Measurements from ENCODE around the gene KCTD5.
"Not testable (repeated sequence)": the region's sequence is repeated elsewhere in the genome, so short reads cannot be mapped to it uniquely, and the experiment has no call there.

The KCTD5 gene, protein sequence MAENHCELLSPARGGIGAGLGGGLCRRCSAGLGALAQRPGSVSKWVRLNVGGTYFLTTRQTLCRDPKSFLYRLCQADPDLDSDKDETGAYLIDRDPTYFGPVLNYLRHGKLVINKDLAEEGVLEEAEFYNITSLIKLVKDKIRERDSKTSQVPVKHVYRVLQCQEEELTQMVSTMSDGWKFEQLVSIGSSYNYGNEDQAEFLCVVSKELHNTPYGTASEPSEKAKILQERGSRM

DNA sequence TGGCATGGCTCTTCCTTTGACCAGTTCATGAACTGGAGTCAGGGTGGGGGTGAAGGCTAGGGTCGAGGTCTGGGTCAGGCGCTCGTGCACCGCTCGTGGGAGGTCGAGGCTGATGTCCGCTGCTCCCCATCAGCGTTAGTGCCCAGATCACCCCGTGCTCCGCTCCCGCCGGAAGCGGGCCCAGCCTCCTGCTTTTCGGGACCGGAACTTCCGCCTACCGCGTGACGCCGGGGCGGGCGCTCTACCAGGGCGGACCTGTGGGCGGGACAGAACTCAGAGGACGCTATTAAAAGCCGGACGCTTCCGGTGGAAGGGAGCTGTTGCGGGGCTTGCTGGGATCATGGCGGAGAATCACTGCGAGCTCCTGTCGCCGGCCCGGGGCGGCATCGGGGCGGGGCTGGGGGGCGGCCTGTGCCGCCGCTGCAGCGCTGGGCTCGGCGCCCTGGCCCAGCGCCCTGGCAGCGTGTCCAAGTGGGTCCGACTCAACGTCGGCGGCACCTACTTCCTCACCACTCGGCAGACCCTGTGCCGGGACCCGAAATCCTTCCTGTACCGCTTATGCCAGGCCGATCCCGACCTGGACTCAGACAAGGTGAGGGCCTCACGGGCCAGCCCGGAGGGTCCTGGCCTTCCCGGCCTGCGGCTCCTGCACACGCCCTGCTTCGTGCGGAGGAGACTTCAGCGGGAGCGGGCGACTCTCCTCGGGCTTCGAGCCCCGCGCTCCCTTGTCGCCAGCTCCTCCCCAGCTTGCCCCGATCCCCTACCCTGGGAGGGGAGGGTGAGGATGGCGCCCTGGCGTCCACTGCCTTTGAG is at the start of gene KCTD5:
Gene KCTD5, plus strand, starts transcription at position 315 of the 813 bp plus-strand sequence. Its CDS starts 26 bp downstream, at position 341.
- peak; percentile 96 for DNase-seq (ENCODE audit: low spot score)

DNA sequence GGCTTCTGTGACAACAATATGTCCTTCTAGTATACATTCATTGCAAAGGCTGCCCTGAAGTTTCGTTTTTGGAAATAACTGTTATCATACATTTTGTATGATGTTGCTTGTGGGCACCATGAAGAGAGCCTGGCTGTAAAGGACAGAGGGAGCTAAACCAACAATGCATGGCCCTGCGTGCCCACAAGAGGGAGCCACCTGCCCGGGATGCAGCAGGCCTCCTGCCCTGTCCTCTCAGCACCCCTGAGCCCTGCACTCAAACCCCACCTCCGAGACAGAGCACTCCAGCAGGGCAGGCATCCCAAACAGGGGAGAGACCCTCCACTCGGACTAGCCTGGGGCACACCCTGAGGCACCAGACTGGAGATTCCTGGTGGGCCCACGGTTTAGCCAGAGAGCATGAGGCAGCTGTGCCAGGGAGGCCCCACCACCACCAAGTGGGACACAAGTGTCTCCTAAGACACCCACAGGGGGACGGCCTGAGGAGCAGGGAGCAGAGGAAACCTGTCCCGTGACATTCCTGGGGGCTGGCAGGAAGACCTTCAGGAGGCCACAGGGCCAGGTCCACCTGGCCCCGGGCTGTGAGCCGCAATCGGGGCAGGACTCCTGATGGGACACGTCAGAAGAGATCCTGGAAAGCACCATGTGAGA is 43.1 kb upstream of the KCTD5 start:
- not testable (repeated sequence) for DNase-seq (ENCODE audit: low spot score)

DNA sequence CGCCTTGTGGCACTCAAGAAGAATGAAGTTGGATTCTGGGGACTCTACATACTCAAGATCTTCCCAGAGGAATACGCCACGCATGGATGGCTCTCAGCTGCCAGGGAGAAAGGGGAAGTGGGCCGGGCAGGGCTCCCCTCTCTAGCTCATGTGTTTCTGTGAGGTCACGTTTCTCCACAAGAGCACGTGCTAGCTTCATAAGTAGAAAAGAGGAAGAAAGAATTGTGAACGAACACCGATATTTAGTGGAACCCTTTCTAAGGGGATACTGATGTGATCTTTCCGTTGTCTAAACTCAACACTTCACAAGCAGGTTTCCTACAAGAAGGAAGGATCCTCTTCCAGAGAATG is 42.6 kb upstream of the KCTD5 start:
- DNase-seq (ENCODE audit: low spot score) = not testable (repeated sequence)

DNA sequence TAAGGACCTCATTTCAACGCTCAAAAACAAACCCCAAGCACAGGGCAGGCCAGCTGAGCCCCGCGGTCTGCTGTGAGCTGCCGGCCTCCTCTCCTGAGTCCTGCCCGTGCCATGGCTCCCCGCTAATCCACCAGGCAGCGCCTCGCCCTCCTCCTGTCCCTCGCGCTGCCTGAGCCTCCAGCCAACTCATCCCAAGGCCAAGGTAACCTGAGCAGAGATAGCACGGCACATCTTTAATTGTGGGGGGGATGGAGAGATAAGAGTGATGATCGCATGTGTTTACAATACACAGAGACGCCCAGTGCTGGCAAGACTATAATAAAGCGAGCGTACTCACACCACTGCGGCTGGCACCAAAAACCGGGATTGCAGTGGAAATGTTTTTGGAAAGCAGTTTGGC is 39.8 kb upstream of the KCTD5 start:
- DNase-seq (ENCODE audit: low spot score) = not testable (repeated sequence)

DNA sequence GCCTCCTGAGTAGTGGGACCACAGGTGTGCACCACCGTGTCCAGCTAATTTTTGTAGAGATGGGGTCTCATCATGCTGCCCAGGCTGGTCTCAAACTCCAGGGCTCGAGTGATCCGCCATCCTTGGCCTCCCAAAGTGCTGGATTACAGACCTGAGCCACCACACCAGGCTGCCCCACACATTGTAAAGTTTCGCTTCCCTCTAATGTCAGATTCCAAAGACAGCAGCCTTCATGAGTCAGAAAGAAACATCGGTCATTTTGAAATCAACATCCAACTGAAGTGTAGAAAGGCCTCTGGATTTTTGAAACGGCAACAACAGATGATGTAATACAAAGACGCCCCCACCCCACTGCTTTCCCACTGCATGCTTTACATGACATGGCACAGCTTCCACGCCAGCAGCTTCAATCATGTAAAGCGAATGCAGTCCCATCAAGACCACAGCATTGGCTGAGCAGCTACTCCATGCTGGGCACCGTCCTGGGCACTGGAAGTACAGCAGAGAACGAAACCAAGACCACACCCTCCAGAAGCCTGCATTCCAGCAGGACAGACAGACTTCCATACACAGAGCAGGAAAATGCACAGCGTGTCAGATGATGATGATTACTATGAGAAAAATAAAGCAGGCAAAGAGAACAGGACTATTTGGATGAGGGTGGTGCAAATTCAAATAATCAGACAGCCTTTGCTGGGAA is 37.4 kb upstream of the KCTD5 start:
- not testable (repeated sequence) for DNase-seq (ENCODE audit: low spot score)

DNA sequence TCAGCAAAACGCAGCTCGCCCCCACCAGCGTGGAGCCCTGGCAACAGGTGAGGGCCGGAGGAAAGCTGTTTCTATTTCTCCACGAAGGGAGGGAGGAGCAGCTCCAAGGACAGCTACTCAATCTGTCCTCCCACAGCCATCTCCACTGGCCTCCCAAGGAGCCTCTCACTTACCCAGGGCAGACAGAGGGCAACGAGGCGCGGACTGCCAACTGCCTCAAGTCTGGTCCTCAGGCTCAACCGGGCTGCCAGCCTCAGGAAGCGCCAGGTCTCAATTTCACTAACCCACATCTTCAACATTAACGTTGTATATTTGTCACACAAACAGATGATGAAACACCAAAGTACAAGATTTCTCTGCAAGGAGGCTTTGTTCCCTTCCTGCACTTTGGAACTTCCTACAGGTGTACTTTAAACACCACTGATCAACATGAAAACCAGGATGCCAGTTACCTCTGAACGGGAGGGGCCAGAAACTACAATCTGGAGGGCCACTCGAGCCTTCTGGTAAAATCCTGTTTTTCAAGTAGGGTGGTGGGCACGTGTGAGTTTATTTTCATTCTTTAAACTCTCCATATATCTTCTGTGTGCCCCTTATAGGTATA is 31.0 kb upstream of the KCTD5 start:
- not testable (repeated sequence) for DNase-seq (ENCODE audit: low spot score)

DNA sequence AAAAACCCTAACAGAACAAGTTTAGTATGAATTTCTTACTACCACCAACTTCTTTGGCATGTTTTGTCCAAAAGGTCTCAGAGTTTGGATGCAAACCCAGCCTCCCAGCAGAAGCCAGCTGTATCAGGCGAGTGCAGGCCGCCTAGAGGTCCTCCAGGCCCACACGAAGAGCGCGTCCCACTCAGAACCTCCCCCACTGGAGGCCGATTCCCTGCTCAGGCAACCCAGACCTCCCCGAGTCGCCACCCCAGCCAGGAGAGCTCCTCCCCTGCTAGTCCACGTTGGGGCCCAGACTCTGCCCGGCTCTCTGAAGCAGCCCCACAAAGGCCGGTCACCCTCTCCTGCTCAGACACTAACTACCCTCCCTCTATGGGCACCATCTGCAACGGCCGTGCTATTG is 28.4 kb upstream of the KCTD5 start:
- DNase-seq (ENCODE audit: low spot score) = not testable (repeated sequence)

DNA sequence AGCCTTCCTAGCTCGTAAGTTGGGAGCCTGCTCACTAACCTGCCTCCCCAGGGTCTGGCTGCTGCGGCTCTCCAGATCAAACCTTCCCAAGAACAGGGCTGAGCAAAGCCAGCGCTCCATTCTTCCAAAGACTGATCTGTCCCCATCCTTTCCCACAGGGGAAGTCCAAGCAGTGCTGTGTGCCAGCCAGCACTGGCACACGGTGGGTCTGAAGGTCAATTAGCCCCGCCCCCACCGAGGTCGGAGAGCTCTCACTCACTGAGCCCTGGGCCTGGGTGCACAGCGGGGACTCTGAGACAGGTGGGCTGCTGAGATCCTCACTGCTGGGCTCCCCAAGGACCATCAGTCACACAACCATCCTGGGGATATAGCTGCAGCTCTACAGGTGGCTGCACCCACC is 27.4 kb upstream of the KCTD5 start:
- not testable (repeated sequence) for DNase-seq (ENCODE audit: low spot score)

DNA sequence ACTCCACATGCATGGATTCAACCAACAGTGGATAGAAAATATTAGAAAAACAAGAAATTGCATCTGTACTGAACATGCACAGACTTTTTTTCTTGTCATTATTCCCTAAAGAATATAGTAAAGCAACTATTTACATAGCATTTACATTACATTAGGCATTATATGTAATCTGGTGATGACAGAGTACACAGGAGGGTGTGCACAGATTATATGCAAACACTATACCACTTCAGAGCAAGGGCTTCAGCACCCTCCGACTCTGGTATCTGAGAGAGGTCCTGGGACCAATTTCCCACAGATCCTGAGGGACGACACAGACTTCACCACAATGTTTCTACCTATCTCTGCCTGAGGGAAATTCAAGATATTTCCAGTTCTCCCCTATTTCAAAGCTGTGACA is 25.3 kb upstream of the KCTD5 start:
- DNase-seq (ENCODE audit: low spot score) = no peak

DNA sequence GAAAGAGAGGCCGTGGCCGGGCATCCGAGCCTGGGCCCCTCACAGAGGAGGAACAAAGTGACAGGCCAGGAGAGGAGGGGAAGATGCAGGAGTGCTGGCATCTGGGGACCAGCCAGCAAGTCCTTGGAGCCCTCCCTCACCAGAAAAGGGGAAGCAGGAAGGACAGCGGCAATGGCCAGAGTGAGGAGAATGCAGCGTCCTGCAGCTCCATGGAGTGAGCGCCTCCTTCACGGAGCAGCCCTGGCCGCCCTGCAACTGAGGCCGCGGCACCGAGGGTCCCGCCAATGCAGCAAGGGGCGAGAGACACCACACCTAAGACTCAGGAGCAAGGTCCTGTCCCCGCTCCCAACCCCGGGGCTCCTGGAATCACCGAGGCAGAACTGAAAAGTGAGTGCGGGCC is 24.5 kb upstream of the KCTD5 start:
- DNase-seq (ENCODE audit: low spot score) = not testable (repeated sequence)

DNA sequence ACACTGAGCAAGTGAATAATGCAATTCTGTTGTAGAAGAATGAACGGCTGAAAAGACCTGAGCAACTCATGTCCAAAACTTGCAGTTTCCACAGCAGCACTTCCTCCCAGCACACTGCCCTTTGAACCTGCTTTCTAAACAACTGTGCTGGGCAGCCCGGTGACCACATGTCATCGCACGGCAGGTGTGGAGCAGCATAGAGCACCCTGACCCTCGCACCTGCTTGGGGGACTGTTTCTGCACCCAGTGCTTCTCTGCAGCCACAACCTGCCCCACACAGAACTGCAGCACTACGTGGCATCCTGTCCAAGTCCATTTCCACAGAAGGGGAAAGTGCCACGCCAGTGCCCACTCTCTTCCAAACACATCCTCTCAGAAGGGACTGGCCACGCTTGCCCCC is 22.8 kb upstream of the KCTD5 start:
- DNase-seq (ENCODE audit: low spot score) = not testable (repeated sequence)

DNA sequence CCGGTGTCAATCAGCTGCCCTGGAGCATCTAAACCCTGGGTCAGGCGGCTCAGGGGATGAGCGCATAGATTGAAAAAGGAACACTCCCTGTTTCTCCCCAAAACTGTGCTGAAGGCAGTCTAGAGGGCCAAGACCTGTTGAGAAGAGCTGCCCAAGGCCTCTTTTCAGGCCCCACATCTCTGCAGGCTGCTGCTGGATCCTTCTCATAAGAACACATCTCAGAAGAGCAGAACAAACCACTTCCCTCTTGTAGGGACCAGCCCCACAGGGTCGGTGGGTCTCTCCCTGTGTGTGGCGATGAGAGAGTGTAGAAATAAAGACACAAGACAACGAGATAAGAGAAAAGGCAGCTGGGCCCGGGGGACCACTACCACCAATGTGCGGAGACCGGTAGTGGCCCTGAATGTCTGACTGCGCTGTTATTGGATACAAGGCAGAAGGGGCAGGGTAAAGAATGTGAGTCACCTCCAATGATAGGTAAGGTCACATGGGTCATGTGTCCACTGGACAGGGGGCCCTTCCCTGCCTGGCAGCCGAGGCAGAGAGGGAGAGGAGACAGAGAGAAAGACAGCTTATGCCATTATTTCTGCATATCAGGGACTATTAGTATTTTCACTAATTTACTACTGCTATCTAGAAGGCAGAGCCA is 22.2 kb upstream of the KCTD5 start:
- DNase-seq (ENCODE audit: low spot score) = not testable (repeated sequence)

DNA sequence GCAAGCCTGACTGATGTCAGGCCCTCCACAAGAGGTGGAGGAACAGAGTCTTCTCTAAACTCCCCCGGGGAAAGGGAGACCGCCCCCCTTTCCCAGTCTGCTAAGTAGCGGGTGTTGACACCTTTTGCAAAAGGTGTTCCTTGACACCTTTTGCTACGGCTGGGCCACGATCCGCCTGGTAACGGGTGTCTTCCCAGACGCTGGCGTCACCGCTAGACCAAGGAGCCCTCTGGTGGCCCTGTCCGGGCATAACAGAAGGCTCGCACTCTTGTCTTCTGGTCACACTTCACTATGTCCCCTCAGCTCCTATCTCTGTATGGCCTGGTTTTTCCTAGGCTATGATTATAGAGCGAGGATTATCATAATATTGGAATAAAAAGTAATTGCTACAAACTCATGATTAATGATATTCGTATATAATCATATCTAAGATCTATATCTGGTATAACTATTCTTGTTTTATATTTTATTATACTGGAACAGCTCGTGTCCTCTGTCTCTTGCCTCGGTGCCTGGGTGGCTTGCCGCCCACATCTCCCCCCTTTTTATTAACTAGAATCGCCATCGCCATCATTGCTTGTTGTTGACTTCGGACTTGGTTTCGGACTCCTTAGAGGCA is 21.5 kb upstream of the KCTD5 start:
- not testable (repeated sequence) for DNase-seq (ENCODE audit: low spot score)

DNA sequence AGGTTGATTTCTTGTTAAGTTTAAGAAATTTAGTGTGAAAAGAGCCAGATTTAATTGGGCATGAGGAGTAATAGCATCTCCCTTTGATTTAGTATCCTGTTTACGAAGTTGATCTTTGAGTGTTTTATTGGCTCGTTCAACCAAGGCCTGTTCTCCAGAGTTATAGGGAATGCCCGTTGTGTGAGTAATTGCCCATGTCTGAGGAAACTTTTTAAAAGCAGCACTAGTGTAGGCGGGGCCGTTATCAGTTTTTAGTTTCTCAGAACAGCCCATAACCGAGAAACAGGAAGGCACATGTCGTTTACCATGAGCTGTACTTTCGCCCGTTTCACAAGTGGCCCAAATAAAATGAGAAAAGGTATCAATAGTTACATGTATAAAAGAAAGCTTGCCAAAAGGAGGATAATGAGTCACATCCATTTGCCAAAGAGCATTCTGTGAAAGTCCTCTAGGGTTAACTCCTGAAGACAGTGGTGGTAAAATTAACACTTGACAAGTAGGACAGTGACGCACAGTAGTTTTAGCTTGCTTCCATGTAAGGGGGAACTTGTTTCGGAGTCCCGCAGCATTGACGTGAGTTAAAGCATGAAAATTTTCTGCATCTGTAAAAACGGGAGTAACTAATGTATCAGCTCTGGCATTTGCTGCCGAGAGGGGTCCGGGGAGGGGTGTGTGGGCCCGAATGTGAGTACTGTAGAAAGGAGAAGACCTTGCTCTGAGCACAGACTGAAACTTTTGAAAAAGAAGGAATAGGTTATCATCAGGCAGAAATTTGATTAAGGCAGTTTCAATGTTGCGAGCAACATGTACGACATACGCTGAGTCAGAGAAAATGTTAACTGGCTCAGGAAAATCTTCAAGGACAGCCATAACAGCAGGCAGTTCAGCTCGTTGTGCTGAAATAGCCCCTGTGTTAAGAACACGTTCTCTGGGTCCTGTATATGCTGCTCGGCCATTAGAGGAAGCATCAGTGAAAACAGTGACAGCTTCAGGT is 18.5 kb upstream of the KCTD5 start:
- DNase-seq (ENCODE audit: low spot score) = no peak

DNA sequence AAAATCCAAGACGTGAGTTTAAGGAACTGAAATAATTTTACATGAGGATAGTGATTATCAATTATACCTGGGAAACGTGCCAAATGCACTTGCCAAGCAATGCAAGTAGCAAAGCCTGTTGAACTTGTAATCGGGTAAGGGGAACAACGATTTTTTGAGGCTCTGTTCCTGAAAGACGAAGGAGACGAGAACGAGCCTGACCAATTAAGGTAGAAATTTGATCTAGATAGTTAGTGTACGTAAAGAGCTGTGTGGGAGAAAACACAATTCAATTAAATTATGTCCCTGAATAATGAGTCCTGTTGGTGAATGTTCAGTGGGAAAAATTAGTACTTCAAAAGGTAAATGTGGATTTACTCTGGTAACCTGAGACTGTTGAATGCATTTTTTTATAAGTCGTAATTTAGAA is 17.7 kb upstream of the KCTD5 start:
- DNase-seq (ENCODE audit: low spot score) = no peak

DNA sequence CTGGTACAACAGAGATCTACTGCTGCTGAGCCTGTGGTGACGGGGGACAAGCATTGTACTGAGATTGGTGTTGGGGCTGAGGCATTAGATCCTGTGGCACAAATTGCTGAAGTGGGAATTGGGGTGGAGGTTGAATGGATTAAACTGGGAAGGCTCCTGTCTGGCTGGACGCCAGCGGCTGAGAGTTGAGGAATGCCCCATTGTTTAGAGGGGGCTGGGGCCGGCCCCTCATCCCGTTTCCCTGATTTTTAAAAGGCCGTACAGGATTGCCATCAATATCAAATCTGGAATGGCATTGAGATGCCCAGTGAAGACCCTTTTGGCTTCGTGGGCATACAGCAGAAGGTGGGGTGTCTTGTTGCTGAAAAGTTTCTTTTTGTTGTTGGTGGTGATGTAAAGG is 15.7 kb upstream of the KCTD5 start:
- DNase-seq (ENCODE audit: low spot score) = not testable (repeated sequence)

DNA sequence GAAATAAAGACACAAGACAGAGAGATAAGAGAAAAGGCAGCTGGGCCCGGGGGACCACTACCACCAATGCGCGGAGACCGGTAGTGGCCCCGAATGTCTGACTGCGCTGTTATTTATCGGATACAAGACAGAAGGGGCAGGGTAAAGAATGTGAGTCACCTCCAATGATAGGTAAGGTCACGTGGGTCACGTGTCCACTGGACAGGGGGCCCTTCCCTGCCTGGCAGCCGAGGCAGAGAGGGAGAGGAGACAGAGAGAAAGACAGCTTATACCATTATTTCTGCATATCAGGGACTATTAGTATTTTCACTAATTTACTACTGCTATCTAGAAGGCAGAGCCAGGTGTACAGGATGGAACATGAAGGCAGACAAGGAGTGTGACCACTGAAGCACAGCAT is 12.7 kb upstream of the KCTD5 start:
- not testable (repeated sequence) for DNase-seq (ENCODE audit: low spot score)

DNA sequence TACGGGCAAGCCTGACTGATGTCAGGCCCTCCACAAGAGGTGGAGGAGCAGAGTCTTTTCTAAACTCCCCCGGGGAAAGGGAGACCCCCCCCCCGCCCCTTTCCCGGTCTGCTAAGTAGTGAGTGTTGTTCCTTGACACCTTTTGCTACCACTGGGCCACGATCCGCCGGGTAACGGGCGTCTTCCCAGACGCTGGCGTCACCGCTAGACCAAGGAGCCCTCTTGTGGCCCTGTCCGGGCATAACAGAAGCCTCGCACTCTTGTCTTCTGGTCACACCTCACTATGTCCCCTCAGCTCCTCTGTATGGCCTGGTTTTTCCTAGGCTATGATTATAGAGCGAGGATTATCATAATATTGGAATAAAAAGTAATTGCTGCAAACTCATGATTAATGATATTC is 12.3 kb upstream of the KCTD5 start:
- peak; percentile 40 for DNase-seq (ENCODE audit: low spot score)

DNA sequence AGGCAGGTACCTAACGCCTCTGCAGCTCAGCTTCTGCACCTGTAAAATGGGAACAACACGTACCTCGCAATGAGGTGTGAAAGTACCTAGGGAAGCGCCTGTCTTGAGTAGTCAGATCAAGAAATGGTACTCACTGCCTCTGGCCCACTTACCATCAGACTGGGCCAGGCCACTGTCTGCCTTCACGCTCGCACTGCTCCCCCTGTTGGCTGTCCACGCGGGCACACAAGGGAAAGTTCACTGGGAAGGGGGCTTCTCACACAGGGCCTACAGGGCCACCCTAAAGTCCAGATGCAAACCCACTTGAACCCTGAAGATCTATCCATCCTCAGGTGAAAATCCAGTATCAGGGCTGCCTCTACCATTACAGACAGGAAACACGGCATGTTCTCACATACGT is 11.1 kb upstream of the KCTD5 start:
- not testable (repeated sequence) for DNase-seq (ENCODE audit: low spot score)

DNA sequence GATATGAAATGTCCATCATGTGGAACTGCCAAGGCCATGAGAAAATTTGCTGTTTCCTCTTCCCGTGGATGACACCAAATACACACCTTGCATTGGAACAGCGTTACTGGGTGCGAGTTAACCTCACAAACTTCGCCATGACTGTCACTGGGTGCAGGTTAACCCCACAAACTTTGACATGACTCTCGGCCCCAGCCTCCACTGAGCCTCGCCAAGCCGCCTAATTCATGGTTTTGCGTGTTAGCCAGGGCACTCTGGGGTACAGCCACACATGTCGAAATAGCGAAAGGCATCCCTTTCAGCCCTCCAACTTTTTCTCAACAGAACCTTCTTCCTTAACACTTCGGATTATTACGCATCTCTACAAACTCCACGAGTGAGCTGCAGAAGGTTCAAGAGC is 10.6 kb upstream of the KCTD5 start:
- DNase-seq (ENCODE audit: low spot score) = no peak
